HepG2 (cell line): Measurements from ENCODE around the gene SLIT3. TPM values are rescaled to one million over a fixed set of nuclear protein-coding genes. Genes with fewer than 3 reads are reported as not detected.

Source experiments
- ATAC-seq: fragments of 200-7000 bp; cut with Tn5 transposase; 3 replicates; pipeline ENCODE4 v1.9.1; 2020; ENCODE audit warnings: mild to moderate bottlenecking, moderate library complexity
- BruUV-seq: library from RNA; stranded (reverse); fragments of 400-500 nt; replicated peaks from 2 replicates; lab custom pipeline; 2021; lab: Mats Ljungman, UMichigan
- CTCF ChIA-PET: fragments of 300-600 bp; formaldehyde crosslinking; extraction: SDS; loops from one replicate; lab custom pipeline; 2021; ENCODE audit warnings: low total read pairs, inconsistent platforms, low intra/inter-chr PET ratio; lab: Yijun Ruan, JAX
- POLR2A ChIA-PET: fragments of 350-600 bp; sonication (Branson Sonifier 250); formaldehyde crosslinking; loops from one replicate; lab custom pipeline; 2020; ENCODE audit warnings: antibody characterized with exemption, inconsistent platforms; lab: Yijun Ruan, JAX
- DNase-seq: peaks from one replicate; pipeline ENCODE4 v3.0.0-alpha.2; 2015; ENCODE audit warnings: low spot score
- FAIRE-seq: peaks from 3 replicates; lab custom pipeline; 2011; peaks lifted over from hg19 to GRCh38; lab: Jason Lieb, UNC
- H2AFZ ChIP-seq: one replicate; pipeline ENCODE4 v1.6.1; 2011; ENCODE audit warnings: low read length, inconsistent platforms
- H3K27ac ChIP-seq: fragments of 300-600 bp; 3 replicates; pipeline ENCODE4 v1.8.0; 2011; ENCODE audit warnings: mixed run types, mild to moderate bottlenecking, mixed read lengths, low read length, inconsistent platforms; ENCODE audit not compliant: insufficient read depth; ENCODE audit errors: extremely low read length
- H3K27me3 ChIP-seq, 2 experiments: fragments of 200-600 bp in 1 of 2; 2 replicates in 1 of 2; 3 replicates in 1 of 2; pipeline versions ENCODE4 v1.6.0 to v1.8.0; 2011; ENCODE audit warnings: low read length in 2 of 2, mild to moderate bottlenecking in 2 of 2, moderate library complexity in 2 of 2, inconsistent platforms in 1 of 2; ENCODE audit not compliant: insufficient read depth in 2 of 2, control insufficient read depth in 1 of 2
- H3K36me3 ChIP-seq, 2 experiments: fragments of 200-600 bp in 1 of 2; replicated peaks in 1 of 2; 2 replicates in 1 of 2; 3 replicates in 1 of 2; pipeline versions ENCODE4 v1.5.1 to v1.8.0; 2011; ENCODE audit warnings: low read length in 2 of 2, inconsistent platforms in 1 of 2; ENCODE audit not compliant: insufficient read depth in 2 of 2, control insufficient read depth in 1 of 2
- H3K4me1 ChIP-seq: 2 replicates; pipeline ENCODE4 v1.5.1; 2012; ENCODE audit warnings: low read length, inconsistent platforms; ENCODE audit not compliant: insufficient read depth
- H3K4me2 ChIP-seq: 2 replicates; pipeline ENCODE4 v1.6.0; 2011; ENCODE audit warnings: low read depth, low read length, inconsistent platforms
- H3K4me3 ChIP-seq, 3 experiments: fragments of 200-600 bp in 1 of 3; sonication (generic), shearing (Covaris generic) in 1 of 3; replicated peaks in 1 of 3; 2 replicates each; pipeline ENCODE4 v1.5.1; 2011 to 2016; ENCODE audit warnings: low read length in 3 of 3, inconsistent platforms in 2 of 3, low read depth in 2 of 3, mild to moderate bottlenecking in 2 of 3, control low read depth in 1 of 3, mixed read lengths in 1 of 3; ENCODE audit not compliant: insufficient read depth in 1 of 3
- H3K79me2 ChIP-seq: one replicate; pipeline ENCODE4 v1.6.1; 2011; ENCODE audit warnings: low read length, inconsistent platforms; ENCODE audit not compliant: insufficient read depth
- H3K9ac ChIP-seq: 2 replicates; pipeline ENCODE4 v1.6.0; 2011; ENCODE audit warnings: mild to moderate bottlenecking, low read depth, low read length, inconsistent platforms; ENCODE audit not compliant: insufficient read depth
- H3K9me3 ChIP-seq: 2 replicates; pipeline ENCODE4 v1.5.1; 2012; ENCODE audit warnings: mild to moderate bottlenecking, low read length
- H4K20me1 ChIP-seq: 2 replicates; pipeline ENCODE4 v1.6.0; 2011; ENCODE audit warnings: inconsistent platforms, mild to moderate bottlenecking, low read length, moderate library complexity; ENCODE audit not compliant: insufficient read depth
- DR1 ChIP-seq: sonication (generic); formaldehyde crosslinking; IDR thresholded peaks from 2 replicates; pipeline ENCODE4 v1.8.0; 2021; ENCODE audit warnings: mild to moderate bottlenecking, missing genetic modification reagents, inconsistent platforms
- NFE2 ChIP-seq: sonication (generic); formaldehyde crosslinking; IDR thresholded peaks from 2 replicates; pipeline ENCODE4 v1.4.0; 2020; ENCODE audit warnings: missing genetic modification reagents
- RAD21 ChIP-seq: fragments of 450-650 bp; formaldehyde crosslinking; IDR thresholded peaks from 2 replicates; pipeline ENCODE4 v1.5.0; 2020; ENCODE audit warnings: mild to moderate bottlenecking
- RARA ChIP-seq: IDR thresholded peaks from 2 replicates; pipeline ENCODE4 v1.6.1; 2016; ENCODE audit warnings: missing genetic modification reagents, missing compliant biosample characterization
- RELA ChIP-seq: sonication (generic); formaldehyde crosslinking; IDR thresholded peaks from 2 replicates; pipeline ENCODE4 v1.4.0; 2020; ENCODE audit warnings: missing genetic modification reagents
- SETDB1 ChIP-seq: sonication (generic); formaldehyde crosslinking; IDR thresholded peaks from 2 replicates; pipeline ENCODE4 v1.5.1; 2020; ENCODE audit warnings: missing genetic modification reagents, mild to moderate bottlenecking, borderline replicate concordance
- ZNF766 ChIP-seq: sonication (generic); formaldehyde crosslinking; IDR thresholded peaks from 2 replicates; pipeline ENCODE4 v1.5.0; 2020; ENCODE audit warnings: missing genetic modification reagents, borderline replicate concordance
- ZNF839 ChIP-seq: sonication (generic); formaldehyde crosslinking; IDR thresholded peaks from 2 replicates; pipeline ENCODE4 v1.4.0; 2020; ENCODE audit warnings: missing genetic modification reagents, mild to moderate bottlenecking, borderline replicate concordance
- WGBS: methylation state at CpG from one replicate; pipeline ENCODE4 v1.1.6; 2017; ENCODE audit warnings: low lambda C conversion rate; 5-methylcytosine and 5-hydroxymethylcytosine counted together
- in situ Hi-C: cut with HindIII; loops from 2 replicates; pipeline ENCODE4 v1.10.0; 2017; ENCODE audit warnings: low pct_unique_long_range_greater_than_20kb; ENCODE audit not compliant: extremely low pct_ligation_motif_present
- intact Hi-C: fragments of 100-400 bp; cut with micrococcal nuclease; formaldehyde crosslinking; loops from one replicate; pipeline ENCODE4 v1.10.0; 2022; ENCODE audit not compliant: unreplicated experiment
- polyA plus RNA-seq, 8 experiments: library from polyadenylated mRNA; depleted of rRNA in 3 of 8; stranded (reverse) in 7 of 8; unstranded in 1 of 8; fragments of >200 nt; fragmentation: Illumina TruSeq in 4 of 8; extraction: Trizol in 4 of 8; gene quantifications; 2 replicates each; pipeline versions ENCODE4 v1.2.1 to v1.2.3, GENCODE V29; 2011 to 2016; ENCODE audit warnings: low read depth in 4 of 8, missing spikeins in 1 of 8, mixed read lengths in 1 of 8; ENCODE audit not compliant: insufficient read depth in 1 of 8
- total RNA-seq, 5 experiments: library from RNA; depleted of rRNA; stranded (reverse); fragments of >200 nt; fragmentation: Illumina TruSeq; extraction: Trizol; gene quantifications; 2 replicates each; pipeline ENCODE4 v1.2.3, GENCODE V29; 2016; ENCODE audit warnings: low read depth in 1 of 5
- TF ChIP-seq, protein P1 (sequence below): sonication (generic); formaldehyde crosslinking; IDR thresholded peaks from 2 replicates; pipeline ENCODE4 v1.4.0; 2020; ENCODE audit warnings: low read depth, missing genetic modification reagents
- TF ChIP-seq, protein P2 (sequence below): sonication (generic); formaldehyde crosslinking; IDR thresholded peaks from 2 replicates; pipeline ENCODE4 v1.4.0; 2020; ENCODE audit warnings: mild to moderate bottlenecking, missing genetic modification reagents

SLIT3 gene
- total and polyA plus RNA-seq, 2 of the 13 experiments (the other 11 are each of a cell fraction or from before 2014, with no cell fraction given), result not detected

DNA sequence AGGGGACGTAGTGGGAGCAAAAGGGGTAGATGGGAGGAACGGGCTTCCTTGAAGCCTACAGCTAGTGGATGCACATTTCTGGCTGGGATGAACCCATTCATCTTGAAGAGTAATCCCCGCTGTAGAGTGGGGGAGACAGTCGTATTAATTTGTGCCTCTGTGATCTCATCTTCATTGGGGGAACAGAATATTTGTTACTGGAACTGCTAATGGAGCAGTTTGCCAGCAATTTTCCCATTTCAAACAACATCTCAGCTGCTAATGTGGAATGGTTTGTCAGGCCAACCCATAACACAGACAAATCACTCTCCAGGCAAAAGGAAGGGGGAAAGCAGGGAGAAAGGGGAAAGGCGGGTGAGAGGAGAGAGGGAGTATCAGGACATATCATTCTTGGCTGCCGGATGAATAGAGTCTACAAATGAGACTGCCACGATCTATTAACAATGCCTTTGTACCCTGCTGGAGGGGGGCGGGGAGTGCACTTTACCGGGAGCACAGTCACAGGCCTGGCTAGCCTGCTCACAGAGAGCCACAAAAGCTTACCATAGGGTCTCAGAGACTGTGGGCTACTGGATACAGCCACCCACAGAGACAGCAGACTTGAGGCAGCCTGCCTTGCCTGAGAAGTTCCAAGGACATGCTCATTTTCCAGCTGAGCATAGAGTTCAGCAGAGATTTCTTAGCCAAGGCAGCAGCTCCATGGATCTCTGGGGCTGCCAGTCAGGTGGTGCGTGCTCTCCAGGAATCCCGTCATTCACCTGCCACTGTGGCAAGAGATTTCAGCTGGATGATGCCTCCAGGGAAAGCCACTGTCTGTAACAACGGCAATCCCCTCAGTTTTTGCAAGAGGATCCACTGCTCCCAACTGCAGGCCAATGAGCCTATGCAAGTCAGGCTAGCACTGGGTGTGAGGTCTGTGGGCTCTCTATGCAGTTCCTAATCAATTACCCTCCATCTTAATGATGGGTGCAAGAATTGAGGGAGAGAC, 504.1 kb downstream of the SLIT3 start (continued):
- TF ChIP-seq ZNF766 (CRISPR knock-in tag), result no peak
- TF ChIP-seq DR1 (CRISPR knock-in tag), result no peak
- TF ChIP-seq, all 625 proteins: peak for 0

DNA sequence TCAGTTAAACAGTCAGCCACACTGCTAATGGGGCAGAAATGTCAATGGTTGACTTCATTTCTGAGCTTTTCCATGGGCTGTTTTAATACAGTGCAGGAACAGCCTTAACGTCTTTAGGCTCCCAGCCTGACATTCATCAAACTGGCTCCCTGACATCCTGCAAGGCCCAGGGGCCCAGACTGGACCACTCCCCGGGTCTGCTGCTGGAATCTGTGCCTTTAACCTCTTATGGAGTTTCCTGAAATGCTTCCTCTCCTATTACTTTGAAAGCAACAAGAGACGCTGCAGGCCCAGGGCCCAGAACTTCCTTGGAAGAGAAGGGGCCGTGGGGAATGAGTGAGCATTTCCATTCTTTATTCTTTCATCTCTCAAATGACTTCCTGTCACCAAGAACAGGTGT, 504.9 kb downstream of the SLIT3 start:
- intact Hi-C loops, result no loop called here
- Histone ChIP-seq H3K9me3 (no peaks in the 10 kb centered on the region), H3K4me2 (no peak overlapping the region), H3K4me3 (no peak overlapping the region), H3K36me3 (no peaks in the 10 kb centered on the region), H3K9ac (no peak overlapping the region), H3K27ac (no peak overlapping the region), H4K20me1 (no peaks in the 10 kb centered on the region), H3K79me2 (no peaks in the 10 kb centered on the region), H3K4me1 (no peaks in the 10 kb centered on the region), H3K27me3 (peaks cover 2 to 47% of the 10 kb centered on the region in 2 experiments; a peak in 4 of 5 replicates), H2AFZ (no peak overlapping the region)
- ATAC-seq (no peak), FAIRE-seq (no peak), DNase-seq (no peak)
- in situ Hi-C loops, result no loop called here
- BruUV-seq, result no TSS peak
- ChIA-PET CTCF (no interaction called here), POLR2A (no interaction called here)
- WGBS, result 14% methylated on average over 4 of the region's 4 CpGs
- TF ChIP-seq RELA (no peak), SETDB1 (CRISPR knock-in tag) (no peak), NFE2 (CRISPR knock-in tag) (no peak), RAD21 (CRISPR knock-in tag) (no peak), ZNF839 (no peak), RARA (CRISPR knock-in tag) (no peak)
- TF ChIP-seq, protein P1, sequence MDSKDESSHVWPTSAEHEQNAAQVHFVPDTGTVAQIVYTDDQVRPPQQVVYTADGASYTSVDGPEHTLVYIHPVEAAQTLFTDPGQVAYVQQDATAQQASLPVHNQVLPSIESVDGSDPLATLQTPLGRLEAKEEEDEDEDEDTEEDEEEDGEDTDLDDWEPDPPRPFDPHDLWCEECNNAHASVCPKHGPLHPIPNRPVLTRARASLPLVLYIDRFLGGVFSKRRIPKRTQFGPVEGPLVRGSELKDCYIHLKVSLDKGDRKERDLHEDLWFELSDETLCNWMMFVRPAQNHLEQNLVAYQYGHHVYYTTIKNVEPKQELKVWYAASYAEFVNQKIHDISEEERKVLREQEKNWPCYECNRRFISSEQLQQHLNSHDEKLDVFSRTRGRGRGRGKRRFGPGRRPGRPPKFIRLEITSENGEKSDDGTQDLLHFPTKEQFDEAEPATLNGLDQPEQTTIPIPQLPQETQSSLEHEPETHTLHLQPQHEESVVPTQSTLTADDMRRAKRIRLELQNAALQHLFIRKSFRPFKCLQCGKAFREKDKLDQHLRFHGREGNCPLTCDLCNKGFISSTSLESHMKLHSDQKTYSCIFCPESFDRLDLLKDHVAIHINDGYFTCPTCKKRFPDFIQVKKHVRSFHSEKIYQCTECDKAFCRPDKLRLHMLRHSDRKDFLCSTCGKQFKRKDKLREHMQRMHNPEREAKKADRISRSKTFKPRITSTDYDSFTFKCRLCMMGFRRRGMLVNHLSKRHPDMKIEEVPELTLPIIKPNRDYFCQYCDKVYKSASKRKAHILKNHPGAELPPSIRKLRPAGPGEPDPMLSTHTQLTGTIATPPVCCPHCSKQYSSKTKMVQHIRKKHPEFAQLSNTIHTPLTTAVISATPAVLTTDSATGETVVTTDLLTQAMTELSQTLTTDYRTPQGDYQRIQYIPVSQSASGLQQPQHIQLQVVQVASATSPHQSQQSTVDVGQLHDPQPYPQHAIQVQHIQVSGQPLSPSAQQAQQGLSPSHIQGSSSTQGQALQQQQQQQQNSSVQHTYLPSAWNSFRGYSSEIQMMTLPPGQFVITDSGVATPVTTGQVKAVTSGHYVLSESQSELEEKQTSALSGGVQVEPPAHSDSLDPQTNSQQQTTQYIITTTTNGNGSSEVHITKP, result no peak
- TF ChIP-seq, protein P2, sequence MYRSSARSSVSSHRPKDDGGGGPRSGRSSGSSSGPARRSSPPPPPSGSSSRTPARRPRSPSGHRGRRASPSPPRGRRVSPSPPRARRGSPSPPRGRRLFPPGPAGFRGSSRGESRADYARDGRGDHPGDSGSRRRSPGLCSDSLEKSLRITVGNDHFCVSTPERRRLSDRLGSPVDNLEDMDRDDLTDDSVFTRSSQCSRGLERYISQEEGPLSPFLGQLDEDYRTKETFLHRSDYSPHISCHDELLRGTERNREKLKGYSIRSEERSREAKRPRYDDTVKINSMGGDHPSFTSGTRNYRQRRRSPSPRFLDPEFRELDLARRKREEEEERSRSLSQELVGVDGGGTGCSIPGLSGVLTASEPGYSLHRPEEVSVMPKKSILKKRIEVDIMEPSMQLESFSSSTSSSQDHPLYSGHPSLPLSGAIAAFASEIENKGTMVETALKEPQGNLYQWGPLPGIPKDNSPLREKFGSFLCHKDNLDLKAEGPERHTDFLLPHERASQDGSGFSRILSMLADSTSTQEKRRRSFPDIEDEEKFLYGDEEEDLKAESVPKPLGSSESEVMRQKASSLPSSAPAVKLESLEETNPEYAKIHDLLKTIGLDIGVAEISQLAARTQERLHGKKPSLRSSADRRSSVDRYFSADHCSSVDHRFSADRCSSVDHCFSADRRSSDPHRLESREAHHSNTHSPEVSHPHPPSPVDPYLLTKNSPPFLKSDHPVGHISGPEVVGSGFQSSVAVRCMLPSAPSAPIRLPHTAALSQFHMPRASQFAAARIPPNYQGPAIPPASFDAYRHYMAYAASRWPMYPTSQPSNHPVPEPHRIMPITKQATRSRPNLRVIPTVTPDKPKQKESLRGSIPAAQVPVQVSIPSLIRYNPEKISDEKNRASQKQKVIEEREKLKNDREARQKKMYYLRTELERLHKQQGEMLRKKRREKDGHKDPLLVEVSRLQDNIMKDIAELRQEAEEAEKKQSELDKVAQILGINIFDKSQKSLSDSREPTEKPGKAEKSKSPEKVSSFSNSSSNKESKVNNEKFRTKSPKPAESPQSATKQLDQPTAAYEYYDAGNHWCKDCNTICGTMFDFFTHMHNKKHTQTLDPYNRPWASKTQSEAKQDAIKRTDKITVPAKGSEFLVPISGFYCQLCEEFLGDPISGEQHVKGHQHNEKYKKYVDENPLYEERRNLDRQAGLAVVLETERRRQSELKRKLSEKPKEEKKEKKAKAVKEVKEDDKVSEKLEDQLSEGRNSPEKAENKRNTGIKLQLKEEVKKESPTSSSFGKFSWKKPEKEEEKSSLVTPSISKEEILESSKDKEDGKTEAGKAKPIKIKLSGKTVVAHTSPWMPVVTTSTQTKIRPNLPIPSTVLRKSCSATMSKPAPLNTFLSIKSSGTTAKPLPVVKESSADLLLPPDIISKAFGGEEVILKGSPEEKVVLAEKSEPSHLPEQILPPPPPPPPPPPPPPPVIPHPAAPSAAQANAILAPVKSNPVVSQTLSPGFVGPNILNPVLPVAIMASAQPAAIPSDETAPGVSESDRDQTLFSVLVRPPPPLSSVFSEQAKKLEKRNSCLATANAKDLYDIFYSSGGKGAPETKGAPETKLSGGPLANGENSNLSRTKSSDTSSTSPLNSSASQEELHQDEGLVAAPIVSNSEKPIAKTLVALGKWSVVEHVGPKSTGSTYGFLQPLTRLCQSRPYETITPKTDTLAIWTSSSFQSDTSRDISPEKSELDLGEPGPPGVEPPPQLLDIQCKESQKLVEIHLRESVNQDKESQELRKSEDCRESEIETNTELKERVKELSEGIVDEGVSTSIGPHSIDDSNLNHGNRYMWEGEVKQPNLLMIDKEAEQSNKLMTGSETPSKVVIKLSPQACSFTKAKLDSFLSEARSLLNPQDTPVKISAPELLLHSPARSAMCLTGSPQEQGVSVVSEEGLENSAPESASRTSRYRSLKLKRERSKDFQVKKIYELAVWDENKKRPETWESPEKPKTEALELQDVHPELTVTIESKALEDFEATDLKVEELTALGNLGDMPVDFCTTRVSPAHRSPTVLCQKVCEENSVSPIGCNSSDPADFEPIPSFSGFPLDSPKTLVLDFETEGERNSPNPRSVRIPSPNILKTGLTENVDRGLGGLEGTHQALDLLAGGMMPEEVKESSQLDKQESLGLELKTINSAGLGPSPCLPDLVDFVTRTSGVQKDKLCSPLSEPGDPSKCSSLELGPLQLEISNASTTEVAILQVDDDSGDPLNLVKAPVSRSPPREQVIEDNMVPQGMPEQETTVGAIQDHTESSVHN (CRISPR knock-in tag), result no peak
